Cardiac fibroblast (primary cell): ENCODE measurements around the gene C10orf67.

ENCODE experiments used
- DNase-seq, 2 donors: peaks; one replicate each; pipeline versions ENCODE4 v3.0.0 to v3.0.0-alpha.2; 2010; ENCODE audit warnings: low read depth in 2 of 2
- H3K4me3 ChIP-seq, 2 donors: replicated peaks in 1 of 2; 1 replicate in 1 of 2; 2 replicates in 1 of 2; pipeline ENCODE4 v1.5.1; 2011; ENCODE audit warnings: low read depth in 2 of 2, low read length in 2 of 2, mild to moderate bottlenecking in 2 of 2, moderate library complexity in 1 of 2
- CTCF ChIP-seq: IDR thresholded peaks from one replicate; pipeline ENCODE4 v1.5.1; 2011; ENCODE audit warnings: low read depth, mild to moderate bottlenecking, low read length, inconsistent platforms

The C10orf67 gene

GRCh38 chr10:23193435-23194074, 151.0 kb downstream of the C10orf67 start:
- H3K4me3 ChIP-seq, result no peak overlapping the region
- DNase-seq, result no peak
- TF ChIP-seq CTCF, result no peak

GRCh38 chr10:23192712-23193434, 151.7 kb downstream of the C10orf67 start:
- no peak for DNase-seq
- no peak for TF ChIP-seq CTCF
- H3K4me3 ChIP-seq, result no peak overlapping the region

GRCh38 chr10:23191764-23192711, 152.6 kb downstream of the C10orf67 start, which contains the start of gene PTF1A:
Gene PTF1A (plus strand): TSS chr10:23192312. CDS start chr10:23192531, 219 bp downstream.
- no peak for DNase-seq
- TF ChIP-seq CTCF, result no peak
- no peak within 1 kb of the TSS for H3K4me3 ChIP-seq

GRCh38 chr10:23190872-23191763, 153.5 kb downstream of the C10orf67 start:
- H3K4me3 ChIP-seq, result no peak overlapping the region
- TF ChIP-seq CTCF, result no peak
- DNase-seq, result no peak

- H3K4me3 ChIP-seq, result no peak overlapping the region
- no peak for DNase-seq
- TF ChIP-seq CTCF, result no peak
Observed at GRCh38 chr10:23189024-23189423, 155.6 kb downstream of the C10orf67 start.

- no peak for TF ChIP-seq CTCF
- no peak overlapping the region for H3K4me3 ChIP-seq
Observed at GRCh38 chr10:23187155-23187554, 157.4 kb downstream of the C10orf67 start.

More at GRCh38 chr10:23187155-23187554, 157.4 kb downstream of the C10orf67 start:
- DNase-seq, result no peak
